22Rv1 (cell line): ENCODE measurements around the gene SMARCC2.

ENCODE experiments used
- ZFX ChIP-seq: fragments of 450-650 bp; IDR thresholded peaks from 2 replicates; pipeline ENCODE4 v1.6.1; 2017; ENCODE audit warnings: antibody characterized with exemption, borderline replicate concordance
- TF ChIP-seq, protein P1 (sequence below): fragments of 450-650 bp; IDR thresholded peaks from 2 replicates; pipeline ENCODE4 v1.5.1; 2017; ENCODE audit warnings: mild to moderate bottlenecking

DNA sequence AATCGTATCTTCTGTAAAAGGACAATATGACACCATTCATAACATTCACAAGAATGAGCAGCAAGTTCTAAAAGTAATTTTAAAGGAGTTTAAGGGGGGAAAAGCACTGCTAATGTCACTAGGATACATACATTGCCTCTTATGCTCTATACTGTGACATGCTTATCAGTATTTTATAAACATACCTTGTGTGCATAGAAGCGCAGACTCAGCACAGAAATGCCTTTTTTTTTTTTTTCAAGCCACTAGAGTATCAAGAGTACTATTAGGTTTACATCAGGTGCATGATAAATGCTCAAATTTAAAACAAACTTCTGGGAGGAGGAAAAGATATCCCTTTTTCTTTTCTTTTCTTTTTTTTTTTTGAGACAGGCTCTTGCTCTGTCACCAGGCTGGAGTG is 13.6 kb upstream of the SMARCC2 start:
- TF ChIP-seq, protein P1, sequence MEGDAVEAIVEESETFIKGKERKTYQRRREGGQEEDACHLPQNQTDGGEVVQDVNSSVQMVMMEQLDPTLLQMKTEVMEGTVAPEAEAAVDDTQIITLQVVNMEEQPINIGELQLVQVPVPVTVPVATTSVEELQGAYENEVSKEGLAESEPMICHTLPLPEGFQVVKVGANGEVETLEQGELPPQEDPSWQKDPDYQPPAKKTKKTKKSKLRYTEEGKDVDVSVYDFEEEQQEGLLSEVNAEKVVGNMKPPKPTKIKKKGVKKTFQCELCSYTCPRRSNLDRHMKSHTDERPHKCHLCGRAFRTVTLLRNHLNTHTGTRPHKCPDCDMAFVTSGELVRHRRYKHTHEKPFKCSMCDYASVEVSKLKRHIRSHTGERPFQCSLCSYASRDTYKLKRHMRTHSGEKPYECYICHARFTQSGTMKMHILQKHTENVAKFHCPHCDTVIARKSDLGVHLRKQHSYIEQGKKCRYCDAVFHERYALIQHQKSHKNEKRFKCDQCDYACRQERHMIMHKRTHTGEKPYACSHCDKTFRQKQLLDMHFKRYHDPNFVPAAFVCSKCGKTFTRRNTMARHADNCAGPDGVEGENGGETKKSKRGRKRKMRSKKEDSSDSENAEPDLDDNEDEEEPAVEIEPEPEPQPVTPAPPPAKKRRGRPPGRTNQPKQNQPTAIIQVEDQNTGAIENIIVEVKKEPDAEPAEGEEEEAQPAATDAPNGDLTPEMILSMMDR = no peak
- TF ChIP-seq ZFX = no peak
